NCI-H82 (cell line): ENCODE data around the gene FAM222B.
"Not testable (repeated sequence)": the region's sequence is repeated elsewhere in the genome, so short reads cannot be mapped to it uniquely, and the experiment has no call there.

ENCODE experiments used
- DNase-seq: peaks from one replicate; lab custom pipeline; 2025; lab: John Stamatoyannopoulos, UW

FAM222B gene

GRCh38 chr17:28726627-28727491 is 115.7 kb downstream of the FAM222B start:
- DNase-seq, result peak; percentile 99

DNA sequence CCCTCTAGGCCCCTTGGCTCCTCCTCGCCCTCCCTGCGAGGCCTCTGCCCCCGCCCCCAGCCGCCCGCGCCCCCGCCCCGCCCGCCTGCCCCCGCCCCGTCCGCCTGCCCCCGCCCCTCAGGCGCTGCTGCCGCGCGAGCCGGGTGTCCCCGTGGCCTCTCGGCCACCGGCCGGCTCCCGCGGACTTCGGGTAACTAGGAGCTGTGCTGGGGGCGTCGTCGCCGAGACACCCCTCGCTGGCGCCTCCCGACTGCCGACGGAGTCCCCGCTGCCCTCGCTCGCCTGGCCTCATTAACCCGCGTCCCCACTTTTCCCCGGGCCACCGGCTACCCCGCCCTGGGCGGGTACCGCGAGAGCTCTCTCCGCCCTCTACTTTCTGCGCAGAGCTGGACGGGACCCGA is 116.4 kb downstream of the FAM222B start, which contains the start of gene TLCD1:
Gene TLCD1 (minus strand): TSS at position 8 of the 401 bp plus-strand sequence. CDS start 136 bp downstream, outside the sequence.
- peak; percentile 90 for DNase-seq

DNA sequence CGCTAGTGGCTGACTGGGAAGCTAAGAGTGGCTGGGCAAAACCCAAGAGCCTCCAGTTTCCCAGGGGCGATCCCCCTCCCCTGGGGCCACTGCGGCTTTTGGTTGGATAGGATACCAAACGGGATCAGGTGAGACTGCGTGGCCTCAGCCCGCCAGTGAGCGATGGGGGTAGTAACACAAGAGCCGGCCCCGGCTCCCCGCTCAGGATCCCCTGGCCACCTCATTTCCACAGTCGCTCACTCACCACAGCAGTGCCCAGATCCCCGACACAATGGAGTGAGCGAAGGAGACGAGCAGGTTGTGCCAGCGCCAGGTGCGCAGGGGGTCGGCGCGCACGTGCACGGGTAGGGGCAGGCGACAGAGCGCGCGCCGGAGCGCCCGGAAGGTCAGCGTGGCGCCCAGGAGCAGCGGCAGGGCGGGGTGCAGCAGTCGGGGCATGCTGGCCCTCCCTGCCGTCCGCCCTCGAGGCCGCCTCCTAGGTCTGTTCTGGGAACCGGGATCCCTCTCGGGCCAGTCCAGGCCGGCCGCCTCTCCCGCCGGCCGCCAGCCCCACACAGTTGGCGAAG is 116.8 kb downstream of the FAM222B start:
- peak; percentile 97 for DNase-seq

GRCh38 chr17:28725166-28725659 is 117.4 kb downstream of the FAM222B start:
- DNase-seq, result peak; percentile 93

DNA sequence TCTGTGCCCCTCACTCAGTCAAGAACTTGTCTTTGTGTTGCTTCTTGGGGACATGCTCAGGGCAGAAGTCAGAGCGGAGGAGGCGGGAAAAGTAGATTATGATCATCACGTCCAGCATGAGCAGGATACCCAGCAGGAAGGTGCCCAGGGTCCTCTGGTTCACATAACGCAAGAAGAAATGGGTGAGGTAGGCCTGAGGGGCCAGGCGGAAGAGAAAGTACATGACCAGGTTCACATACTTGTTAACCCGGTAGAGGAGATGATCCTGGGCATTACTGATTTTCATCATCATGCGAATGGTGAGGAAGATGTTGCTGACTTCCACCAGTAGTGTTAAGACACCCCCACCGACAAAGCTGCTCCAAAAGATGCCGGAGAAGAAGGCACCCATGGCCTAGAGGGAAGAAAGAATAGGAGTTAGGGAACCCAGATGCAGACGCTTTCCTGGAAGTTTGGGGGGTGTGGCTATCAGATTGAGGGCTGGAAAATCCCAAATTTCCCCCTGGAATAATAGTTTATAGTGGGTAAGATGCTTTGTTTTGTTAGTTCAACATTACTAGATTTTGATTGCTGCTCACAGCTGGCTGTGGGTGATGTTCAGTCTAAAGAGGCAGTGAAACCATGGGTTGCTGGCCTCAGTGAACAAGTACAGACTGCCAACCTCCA is 118.0 kb downstream of the FAM222B start:
- DNase-seq, result peak; percentile 78

GRCh38 chr17:28723836-28724499 is 118.6 kb downstream of the FAM222B start:
- not testable (repeated sequence) for DNase-seq

DNA sequence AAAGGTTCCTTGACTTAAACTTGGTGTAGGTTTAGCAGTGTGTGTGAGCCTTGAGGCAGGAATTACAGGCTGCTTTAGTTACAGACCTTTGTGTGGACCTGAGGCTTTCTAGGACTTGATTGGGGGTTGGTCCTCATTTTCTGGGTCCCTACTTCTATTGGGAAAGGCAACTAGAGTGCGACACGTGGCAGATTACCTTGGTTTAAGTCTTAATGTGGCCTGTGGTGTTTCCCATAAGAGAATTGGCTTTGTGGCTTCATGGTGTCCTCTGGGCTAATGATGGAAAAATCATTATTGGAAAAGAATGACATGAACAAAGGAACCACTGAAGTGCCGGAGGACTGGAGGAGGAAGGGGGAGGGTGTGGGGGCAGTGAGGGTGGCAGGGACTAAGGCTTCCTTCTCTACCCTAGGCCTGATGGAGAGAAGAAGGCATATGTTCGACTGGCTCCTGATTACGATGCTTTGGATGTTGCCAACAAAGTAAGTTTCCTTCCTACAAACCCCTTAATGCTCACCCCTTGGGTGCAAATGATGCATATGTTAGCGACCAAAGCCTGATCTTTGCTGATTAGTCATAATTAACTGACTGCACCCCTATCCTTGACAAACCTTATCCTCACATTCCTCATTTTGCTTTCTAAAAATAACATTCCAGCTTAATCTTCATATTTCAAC is 119.3 kb downstream of the FAM222B start:
- peak; percentile 39 for DNase-seq

GRCh38 chr17:28722417-28723158 is 120.0 kb downstream of the FAM222B start:
- DNase-seq, result no peak

DNA sequence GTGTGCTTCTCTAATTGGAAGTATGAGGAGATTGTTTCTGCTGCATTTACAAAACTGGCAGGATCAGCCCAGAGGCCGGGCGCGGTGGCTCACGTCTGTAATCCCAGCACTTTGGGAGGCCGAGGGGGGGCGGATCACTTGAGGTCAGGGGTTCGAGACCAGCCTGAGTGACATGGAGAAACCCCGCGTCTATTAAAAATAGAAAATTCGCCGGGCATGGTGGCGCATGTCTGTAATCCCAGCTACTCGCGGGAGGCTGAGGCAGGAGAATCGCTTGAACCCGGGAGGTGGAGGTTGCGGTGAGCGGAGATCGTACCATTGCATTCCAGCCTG is 121.6 kb downstream of the FAM222B start:
- not testable (repeated sequence) for DNase-seq

DNA sequence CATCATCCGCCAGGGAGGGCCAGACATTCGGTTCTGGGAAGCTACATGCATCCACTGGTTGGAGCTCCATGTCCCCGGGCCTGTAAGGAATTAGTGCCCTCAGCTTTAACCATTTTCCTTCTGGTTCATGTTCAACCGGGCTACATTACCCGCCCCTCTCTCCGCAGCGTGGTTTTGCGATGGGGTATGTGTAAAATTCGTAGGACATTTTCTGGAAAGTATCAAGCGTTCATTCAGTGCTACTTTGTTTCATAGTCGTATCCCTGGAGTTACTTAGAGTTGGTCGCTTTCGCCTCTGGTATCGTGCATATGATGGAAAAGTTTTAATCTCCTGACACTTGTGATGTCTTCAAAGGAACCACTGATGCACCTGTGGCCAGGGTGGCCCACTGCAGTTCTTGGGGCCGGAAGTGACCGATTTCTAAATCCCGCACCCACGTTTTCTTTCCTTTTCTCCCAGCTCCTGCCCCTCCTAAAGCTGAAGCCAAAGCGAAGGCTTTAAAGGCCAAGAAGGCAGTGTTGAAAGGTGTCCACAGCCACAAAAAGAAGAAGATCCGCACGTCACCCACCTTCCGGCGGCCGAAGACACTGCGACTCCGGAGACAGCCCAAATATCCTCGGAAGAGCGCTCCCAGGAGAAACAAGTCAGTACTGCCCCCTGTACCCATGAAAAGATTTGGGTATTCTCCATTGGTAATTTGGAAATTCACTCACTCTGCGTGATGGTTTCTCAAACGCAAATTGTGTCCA is 122.2 kb downstream of the FAM222B start:
- peak; percentile 57 for DNase-seq

- DNase-seq, result no peak
Observed at GRCh38 chr17:28719021-28719433, 123.6 kb downstream of the FAM222B start.

DNA sequence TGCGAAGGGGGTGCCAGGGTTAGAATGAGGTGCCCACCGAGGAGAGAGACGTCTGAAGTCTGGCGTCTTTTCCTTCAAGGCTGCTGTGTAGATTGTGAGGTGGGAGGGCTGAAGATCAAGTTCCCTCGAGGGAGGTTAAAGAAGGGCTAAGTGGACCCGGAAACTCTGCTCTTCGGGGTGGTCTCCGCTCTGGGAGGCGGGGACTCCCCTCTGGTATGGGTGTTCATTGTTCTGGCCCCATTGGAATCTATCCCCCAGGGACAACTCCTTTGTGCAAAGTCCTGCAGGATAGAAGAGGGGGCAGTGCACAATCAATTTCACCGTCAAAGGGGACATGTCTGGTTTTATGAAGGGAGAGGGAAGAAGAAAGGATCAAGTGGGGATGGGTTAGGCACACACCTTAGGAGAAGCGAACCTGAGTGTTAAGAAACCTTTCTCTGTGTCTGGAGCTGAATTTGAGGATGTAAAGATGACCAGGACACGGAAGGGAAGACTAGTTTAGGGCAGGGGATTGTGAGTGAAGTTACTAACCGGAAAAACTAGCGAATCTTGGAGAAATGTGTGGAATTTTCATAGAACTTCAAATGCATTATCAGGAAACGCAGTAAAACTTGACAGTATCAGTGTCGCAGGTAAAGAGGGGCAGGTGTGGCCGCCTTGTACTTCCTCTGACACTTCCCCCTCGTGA is 124.1 kb downstream of the FAM222B start:
- peak; percentile 80 for DNase-seq

- DNase-seq, result peak; percentile 93
Observed at GRCh38 chr17:28717578-28718332, 124.8 kb downstream of the FAM222B start, which contains the start of gene RAB34. RAB34 (minus strand) TSS chr17:28717868; CDS start chr17:28717266, 602 bp downstream.

- peak; percentile 46 for DNase-seq
Observed at GRCh38 chr17:28716740-28717577, 125.6 kb downstream of the FAM222B start.

- DNase-seq, result no peak
Observed at GRCh38 chr17:28715217-28715616, 127.4 kb downstream of the FAM222B start.

GRCh38 chr17:28714281-28714680 is 128.3 kb downstream of the FAM222B start:
- DNase-seq, result no peak

DNA sequence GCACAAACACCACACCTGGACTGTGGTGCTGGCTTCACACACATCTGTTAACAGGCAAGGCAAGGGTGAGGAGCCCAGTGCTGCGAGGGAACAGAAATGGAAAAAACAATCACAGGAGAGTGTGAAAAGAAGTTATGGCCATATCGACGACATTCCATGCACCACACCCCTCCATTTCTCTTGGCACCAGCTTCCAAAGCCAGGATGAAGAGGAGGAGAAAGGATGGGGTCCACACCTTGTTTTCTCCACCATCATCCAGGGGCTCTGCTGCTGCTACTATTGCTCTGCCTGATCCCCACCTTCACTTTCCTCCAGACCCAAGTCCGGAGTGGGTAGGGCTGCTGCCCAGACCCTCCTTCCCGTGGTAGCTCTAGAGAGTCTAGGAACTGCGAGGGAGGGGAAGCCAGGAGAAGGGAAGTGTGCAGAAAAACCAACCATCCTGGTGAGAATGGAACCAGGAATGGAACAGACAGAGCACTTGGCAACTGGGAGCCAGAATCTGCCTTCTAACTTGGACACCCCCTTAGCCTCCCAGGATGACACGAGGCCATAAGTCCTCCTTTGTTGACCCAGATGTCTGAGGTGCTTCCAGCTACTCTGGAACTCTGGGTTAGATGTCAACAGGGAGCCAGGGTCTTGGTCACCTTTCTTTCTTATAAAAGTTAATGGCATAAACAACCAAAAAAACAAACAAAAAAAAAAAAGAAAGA is 129.7 kb downstream of the FAM222B start:
- DNase-seq, result no peak
